ENCODE results near the gene NELFB.
A peak's percentile ranks its signal among the peaks of the same experiment; 100 is the strongest.

The NELFB gene

DNA sequence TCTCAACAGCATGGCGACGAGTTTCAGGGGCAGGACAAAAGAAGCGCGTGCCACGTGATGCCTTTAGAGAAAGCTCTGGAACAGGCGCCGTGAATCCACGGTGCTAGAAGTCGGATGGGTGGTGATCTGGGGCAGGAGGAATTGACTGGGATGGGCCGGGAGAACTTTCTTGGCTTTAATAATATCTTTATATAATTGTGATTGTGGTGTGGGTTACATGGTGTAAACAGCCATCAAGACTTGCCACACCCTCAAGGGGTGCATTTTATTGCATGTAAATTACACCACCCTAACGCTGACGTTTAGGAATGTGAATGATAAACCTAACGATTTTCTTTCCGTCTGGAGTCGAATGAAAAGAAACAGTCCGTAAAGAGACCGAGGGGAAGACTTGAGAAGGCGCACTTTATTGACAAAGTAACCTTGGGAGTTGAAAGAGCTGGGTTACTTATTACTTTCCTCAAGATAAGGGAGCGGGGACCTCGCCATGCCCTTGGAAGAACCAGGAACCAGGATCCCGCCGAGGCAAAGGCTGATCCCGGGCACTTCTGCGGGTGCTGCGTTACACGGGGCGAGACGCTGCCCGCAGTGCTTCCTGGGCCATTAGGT lies 38.5 kb downstream of the NELFB start:
- no peak for DNase-seq

DNA sequence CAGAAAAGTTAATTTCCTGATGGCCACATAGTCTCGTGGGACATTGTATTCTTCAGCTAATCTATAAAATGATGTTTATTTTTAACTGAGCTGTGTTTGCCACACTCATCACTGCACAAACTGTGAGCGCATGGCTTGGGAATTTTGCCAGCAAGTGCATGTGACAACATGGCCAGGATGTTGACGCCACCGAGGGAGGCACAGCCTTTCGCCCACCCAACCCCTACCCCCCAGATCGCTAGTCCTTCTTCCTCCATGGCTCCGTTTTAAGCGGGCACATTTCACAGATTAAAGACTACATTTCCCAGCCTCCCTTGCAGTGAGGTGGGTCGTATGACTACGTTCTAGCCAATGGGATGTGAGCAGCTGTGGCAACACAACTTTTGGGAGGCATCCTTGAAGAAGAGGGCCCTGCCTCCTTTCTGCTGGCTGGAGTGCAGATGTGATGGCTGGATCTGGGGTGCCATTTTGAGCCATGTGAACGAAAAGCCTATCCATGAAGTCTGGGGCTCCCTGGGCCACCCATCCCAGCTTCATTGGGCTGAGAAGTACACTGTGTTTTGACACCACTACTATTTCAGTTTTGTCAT lies 39.1 kb downstream of the NELFB start:
- peak; percentile 79 for DNase-seq

DNA sequence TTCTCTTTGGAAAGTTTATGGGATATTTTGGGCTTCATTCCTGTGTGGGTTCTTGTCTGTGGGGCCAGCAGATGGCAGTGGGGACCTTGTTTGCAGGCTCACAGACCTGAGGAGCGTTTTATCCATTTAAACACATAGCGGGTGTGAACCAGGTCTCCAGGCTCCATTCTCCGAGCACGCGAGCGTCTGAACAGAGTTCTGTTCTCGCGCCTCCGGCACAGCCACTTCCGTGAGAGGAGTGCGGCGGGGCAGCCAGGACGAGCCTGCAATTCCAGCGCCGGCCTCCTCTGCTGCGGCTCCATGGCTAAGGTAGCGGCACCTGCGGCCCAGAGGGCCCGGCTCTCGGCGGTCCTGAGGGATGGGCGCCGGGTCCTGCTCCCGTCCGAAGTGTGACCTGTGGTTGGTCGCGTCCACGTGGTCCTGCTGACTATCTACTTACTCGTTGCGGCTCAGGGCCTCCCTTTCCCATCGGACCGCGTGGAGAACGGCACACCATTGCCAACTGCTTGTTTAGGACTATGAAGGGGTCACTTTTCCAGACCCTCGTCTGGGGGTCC lies 39.6 kb downstream of the NELFB start:
- DNase-seq: no peak

DNA sequence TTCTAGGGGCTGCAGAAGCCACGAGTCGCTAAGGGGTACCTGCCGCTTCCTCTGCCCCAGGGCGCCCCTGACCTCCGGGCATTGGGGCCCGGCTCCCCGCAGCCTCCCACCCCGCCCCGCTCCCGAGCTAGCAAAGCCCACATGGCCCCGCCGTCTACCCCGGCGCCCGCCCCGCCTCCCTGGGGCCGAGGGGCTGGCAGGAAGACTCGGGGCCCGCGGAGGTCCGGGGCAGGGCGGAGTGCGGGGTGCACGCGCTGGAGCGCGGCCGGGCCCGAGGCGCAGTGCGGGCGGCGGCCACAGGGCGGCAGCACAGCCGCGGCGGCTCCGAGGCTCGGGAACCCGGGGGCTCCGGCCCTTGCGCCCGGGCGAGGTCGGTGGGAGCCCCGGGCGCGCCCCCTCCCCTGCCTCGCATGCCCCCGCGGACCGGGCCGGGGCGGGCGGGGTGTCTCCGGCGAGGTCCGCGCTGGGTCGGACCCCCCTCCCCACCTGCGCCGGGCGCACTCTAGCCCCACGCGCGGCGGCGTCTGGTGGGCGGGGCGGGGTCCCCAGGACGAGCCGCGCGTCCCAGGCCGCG lies 40.2 kb downstream of the NELFB start:
- DNase-seq: peak; percentile 33

DNA sequence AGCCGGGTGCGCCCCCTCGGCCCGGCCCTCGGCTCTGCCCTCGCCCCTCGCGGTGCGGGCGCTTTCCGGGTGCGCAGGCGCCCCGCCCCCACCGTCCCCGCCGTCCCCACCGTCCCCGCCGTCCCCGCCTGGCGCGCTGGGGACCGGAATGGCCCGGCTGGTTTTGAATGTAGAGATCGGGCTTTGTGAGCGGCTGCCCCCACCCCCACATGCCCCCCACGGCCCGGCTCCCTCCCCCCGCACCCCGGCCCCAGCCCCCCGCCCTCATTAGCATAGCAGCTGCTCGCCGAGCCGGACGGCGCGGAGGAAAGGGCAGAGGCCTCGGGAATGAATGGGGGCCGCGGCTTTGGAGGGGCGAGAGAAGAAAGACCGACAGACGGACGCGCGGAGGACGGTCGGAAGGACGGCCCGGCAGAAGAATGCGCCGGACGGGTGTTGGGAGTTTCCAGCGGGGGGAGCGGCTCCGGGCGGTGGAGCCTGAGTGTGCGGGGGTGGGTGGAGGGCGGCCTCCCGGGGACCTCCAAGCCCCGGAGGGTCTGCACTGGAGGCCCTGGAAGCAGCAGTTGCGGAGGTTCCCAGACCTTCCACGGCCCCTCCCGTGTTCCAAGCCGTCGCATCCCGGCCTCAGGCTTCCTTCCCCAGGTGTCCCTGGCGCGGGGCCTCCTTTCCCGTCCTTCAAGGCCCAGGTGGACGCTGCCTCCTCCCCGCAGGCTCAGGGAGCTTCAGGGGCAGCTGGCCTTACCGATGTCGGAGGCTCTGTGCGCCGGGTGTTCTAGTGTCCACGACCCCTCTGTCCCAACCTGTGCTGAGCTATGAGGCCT lies 40.9 kb downstream of the NELFB start:
- DNase-seq: no peak

DNA sequence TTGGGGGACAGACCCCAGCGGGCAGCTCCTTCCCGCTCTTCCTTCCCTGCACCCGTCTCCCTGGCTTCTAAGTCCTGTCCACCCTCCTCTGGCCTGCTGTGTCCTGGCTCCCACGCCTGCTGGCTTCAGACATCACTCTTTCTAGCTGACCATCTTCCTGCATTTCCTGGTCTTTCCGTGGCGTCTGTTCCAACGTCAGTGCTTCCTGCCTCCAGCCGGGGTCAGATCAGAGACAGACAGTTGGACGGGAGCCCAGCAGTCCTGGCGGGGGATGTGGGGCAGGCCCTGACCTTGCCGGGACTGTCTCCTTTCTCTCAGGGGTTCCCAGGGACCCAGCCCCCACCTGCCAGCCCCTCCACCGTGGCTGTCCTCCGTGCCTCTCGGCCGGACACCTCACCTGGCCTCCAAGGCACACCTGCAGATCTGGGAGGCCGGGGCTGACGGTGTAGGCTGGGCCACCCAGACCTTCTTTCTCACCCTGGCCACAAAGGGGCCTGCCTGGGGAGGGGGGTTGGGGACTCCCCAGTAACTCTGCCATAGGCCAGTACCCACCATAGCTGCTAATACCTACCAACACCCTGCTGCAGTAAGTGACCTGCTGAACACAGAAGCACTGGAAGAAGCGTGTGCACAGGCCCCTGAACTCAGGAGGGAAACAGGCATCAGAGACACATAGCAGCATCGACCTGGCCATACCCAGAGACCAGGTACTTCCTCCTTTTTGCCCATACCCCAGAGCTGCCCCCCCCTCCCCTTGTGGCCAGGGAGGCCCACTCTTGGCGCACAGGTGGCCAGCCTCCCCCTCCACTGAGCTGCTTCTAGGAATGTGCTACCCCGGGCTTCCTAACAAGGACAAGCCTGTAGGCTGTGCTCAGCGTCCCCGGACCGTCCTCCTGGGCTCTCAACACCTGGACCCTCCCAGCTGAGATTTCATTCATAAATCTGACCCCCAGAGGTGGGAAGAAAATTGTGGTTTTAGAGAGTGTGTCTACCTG lies 41.8 kb downstream of the NELFB start:
- DNase-seq: no peak

DNA sequence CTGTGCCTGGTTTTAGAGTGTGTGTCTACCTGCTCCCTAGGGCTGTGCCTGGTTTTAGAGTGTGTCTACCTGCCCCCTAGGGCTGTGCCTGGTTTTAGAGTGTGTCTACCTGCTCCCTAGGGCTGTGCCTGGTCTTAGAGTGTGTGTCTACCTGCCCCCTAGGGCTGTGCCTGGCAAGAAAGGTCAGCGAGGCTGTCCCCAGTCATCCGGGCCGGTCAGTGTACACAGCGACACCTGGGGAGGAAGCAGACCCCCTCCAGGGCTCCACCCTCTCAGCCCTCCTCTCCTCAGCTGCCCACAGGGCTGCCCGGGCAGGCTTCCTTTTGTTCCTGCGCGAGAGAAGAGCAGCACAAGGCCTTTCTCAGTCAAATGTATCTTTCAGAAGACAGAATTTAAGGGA lies 42.8 kb downstream of the NELFB start:
- no peak for DNase-seq

DNA sequence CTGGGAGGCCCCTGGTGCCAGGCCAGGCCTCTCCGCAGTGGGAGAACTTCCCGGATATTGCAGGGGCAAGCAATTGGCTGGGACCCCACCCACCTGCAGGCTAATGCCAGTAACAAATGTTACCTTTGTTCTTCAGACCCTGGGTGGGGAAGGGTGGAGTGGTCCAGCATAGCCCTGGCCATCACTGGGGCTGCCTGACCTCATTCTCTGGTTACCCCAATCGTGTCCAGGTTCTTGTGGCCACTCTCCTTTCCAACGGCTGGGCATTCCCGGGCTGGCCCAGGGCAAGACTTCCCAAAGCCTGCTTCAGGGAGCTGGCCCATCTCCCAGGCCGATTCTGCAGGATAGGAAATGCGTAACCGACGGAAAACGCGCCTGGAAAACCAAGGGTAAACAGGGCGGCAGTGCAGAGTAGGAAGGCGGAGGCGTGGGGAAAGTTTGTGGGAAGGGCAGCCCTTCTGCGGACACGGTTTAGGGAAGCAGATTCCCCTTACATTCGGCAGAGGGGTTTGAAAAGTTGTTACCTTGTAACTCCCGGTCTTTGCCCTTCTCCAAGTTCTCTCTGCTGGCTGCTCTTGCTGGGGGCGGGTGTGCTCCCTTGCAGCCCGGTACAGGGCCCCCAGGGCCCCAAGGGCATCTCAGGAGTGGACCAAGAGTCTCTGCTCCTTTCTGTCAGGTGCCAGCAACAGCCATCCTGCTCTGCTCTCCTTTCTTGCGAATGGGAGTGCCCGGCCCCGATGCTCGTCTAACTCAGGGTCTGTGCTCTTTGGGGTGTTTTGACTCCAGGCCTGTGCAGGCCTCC lies 43.5 kb downstream of the NELFB start:
- no peak for DNase-seq

DNA sequence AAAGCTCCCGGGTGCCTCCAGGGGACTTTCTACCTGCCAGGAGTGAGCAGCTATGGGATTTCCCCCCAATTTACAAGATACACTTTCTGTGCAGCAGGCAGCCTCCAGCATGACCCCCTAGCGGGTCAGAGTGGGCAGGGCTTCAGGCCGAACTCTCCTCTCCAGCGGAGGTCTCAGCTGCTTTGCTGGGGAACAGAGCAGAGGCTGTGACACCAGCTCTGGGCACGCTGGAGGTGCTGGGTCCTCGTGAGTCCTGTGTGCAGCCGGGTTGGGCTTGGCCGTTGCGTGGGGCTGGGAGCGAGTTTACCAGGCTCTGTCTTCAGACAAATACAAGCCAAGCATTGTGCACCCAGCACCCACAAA lies 44.1 kb downstream of the NELFB start:
- DNase-seq: no peak

DNA sequence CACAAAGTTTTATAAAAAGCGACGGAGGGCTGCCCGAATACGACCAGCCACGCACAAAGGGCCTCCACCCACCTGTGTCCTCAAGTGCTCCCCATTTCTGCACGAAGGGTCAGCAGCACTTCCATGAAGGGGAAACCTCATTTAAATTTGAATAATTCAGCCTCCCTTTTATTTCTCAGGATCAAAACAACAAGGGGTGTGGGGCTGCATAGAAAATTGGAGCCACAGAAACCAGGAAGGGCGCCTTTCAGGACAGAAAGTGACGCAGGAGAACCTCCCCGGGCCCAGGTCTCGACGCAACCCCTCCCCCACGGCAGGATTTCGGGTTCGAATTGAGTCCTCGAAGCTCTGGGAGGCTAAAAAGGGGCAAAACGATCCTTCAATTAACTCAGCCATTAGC lies 44.8 kb downstream of the NELFB start:
- DNase-seq: no peak

DNA sequence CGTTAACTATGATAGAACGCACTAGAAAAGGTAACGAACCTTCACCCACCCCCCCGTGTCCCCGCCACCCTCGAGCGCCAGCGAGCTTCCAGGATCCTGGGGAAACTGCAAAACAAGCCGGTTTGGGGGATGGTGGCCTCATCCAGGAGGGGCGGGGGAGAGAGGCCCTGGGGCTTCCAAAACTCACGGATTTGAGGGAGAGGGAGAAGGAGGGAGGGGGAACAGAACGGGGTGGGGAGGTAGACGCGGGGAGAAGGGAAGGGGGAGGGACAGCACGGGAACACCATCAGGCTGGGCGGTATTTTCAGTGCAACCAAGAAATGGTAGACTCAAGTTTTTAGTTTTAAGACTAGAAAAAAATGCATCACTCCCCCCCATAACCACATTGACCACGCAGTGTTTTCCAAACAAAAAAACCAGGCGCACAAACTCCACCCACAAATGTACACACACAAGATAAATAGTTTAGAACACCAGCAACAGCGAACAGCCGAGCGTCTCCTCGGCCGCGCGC lies 45.5 kb downstream of the NELFB start:
- DNase-seq: peak; percentile 27

DNA sequence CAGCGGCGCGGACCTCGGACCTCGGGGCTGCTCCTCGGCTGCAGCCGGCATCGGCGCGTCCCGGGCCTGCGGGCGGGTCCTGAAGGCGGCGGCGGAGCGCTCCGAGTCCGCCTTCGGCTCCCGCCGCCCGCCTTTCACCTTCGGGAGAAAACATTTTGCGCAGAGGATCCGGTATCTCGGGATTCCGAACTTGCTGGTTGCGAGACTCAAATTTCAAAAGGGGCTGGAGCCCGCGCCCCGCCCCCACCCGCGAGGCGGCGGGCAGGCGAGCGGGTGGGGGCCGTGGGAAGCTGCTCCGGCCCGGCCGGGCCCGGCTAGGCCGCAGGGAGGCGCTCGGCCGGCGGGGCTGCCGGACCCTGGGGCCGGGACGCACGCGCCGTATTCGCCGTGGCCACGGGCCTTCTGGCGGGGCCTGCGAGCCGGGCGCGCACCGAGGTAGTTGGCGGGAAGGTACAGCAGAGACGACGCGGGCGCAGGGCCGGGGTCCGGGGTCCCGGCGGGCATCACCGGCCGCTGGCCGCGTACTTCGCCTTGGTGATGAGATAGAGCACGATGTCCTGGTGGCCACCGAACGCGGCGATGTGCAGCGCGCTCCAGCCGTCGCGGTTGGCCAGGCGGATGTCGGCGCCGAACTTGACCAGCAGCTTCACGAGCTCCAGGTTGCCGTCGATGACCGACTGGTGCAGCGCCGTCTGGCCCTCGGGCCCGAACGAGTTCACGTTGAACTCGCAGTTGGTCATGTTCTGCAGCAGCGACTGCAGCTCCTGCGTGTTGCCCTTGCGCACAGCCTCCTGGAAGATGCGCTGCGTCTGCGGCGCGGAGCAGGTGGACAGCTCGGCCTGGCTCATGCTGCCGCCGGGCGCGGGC lies 46.2 kb downstream of the NELFB start:
- DNase-seq: peak; percentile 72

DNA sequence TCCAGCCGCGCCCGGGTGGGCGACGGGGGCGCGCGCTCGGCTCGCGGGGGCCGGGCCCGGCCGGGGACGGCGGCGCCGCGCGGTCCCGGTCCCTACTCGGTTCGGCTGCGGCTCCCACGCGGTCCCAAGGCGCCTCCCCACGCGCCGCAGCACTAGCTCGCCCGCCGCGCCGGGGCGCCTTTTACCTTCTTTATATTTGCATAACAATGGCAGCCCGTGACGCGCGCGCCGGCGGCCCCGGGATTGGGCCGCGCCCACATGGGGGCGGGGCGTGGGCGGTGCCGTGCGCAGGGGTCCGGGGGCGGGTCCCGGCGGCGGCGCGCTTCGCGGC lies 47.0 kb downstream of the NELFB start, which contains the start of gene NRARP:
Gene NRARP, minus strand, starts transcription at position 154 of the 331 bp plus-strand sequence. CDS start 343 bp downstream, outside the sequence.
- DNase-seq: peak; percentile 89

DNA sequence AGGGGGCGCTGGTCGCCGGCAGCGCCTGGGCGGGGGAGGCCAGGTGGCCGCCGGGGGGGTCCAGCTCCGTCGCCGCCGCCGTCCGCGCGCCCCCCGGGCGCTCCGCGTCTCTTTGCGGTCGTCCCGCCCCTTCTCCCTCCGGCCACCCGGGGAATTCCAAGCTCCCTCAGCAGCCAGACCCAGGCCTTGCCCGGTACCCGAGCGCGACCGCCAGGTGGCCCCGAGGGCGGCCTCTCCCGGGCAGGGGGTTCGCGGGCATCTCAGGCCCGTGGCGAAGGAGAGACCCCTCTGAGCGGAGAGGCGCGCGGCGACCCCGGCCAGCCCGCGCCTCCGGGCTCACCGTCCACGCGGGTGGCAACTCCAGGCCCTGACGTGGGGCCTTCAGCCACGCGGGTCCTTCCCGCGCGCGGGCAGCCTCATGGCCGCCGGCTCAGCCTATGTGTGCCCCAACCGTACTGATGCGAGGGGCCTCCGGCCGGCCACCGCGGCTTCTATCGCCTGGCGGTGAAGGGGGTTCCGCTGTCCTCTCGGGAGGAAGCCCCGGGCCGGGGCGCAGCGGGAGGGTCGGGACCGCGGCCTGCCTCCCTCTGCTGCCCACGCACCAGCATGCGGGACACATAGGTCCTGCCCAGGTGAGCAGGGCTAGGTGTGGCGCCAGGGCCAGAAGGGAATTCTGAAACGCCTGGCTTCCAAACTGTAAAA lies 47.5 kb downstream of the NELFB start:
- peak; percentile 78 for DNase-seq

DNA sequence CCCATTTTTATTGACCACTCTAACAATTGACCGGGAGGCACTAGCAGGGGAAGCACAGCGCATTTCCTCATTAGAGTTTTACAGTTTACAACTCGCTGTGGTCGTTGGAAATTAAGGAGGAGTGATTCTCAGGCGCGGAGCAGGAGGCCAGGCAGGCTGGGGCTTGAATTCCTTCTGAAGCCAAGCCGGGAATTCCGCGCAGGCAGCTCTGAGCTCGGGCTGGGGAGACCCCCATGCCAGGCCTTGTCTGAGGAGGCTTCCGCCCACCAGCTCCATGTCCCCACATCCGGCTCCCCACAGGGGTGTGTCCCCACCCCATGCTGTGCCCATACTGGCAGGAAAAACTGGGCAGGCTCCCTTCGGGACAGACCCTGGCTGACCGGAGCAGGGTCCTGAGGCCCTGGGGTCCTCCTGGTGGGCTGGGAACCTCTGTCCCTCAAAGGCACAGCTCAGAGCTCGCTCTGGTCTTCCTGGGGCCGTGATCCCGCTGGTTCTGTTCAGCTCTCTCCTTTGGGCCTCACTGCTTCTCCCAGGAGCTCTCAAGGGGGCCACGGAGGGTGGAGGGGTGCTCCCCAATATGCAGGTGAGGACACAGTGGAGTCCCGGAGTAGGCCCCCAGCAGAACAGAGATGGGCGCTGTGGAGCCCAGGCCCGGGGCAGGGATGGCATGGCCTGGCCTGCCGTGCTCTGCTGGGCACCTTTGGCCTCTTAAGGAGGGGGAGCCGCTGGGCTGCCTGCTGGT lies 48.2 kb downstream of the NELFB start:
- no peak for DNase-seq

DNA sequence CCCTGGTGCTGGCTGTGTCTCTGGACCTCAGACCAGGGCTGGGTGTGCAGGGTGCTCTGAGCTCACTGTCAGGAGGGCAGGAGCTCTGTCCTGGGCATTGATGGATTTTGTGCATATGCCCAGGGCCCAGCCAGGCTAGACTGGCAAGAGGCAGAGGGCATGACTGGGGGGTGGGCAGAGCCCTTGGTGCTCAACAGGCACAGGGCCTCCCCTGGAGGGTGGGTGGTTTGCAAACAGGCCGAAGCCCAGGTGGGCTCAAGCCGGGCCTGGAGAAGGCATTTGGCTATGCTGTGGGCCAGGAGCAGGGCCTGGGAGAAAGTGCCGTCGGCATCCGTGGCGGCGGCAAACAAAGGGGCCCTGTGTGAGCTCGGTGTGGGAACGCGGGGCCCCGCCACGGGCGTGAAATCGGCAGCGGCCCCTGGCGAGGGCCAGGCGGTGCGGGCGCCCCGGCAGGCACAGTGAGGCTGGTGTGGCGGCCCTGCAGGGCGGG lies 48.8 kb downstream of the NELFB start:
- DNase-seq: no peak

DNA sequence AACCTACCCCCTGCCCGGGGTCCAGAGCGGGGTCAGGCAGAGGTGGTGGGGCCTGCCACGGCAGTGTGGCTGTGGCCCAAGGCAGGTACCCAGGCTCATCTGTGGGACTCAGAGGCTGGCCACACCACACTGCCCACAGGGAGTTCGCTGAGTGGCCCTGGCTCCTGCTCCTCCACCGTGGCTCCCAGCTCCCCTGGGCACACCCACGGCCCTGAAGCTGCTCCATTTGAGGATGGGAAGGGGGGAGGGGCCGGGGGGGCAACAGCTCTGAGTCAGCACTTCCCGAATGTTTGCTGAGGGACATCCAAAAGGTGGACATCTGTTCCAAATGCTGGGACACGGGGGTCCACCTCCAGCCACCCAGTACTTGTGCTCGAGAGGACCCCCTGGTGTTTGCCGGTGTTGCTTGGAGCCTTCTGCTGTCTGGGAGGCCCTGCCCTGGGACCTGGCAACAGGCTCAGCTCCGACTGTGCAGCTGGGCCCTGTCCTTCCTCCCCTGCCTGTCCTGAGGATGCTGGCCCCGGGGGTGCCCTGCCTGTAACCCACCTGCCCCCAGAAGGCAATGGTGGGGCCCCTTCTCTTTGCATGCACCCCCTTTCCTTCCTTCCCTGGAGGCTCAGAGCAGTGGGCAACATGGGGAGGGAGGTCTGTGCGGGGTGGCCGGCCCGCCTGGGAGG lies 49.4 kb downstream of the NELFB start:
- DNase-seq: no peak

Data from NCI-H774 (cell line).